Fibroblast of upper back skin (primary cell): ENCODE measurements around the gene MRPL33.
"Not testable (repeated sequence)": the region's sequence is repeated elsewhere in the genome, so short reads cannot be mapped to it uniquely, and the experiment has no call there.

Experiments
- DNase-seq: peaks from one replicate; pipeline ENCODE4 v3.0.0-alpha.2; 2013

Gene MRPL33

DNA sequence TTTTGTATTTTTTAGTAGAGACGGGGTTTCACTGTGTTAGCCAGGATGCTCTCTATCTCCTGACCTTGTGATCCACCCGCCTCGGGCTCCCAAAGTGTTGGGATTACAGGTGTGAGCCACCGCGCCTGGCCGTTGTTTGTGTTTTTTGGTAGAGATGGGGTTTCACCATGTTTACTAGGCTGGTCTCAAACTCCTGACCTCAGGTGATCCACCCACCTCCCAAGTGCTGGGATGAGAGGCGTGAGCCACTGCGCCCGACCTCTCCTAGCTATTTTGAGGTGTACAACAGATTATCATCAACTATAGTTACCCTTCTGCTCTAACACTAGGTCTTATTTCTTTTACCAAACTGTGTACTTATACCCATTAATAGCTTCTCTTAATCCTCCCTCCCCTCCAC lies 28.9 kb upstream of the MRPL33 start:
- no peak for DNase-seq

DNA sequence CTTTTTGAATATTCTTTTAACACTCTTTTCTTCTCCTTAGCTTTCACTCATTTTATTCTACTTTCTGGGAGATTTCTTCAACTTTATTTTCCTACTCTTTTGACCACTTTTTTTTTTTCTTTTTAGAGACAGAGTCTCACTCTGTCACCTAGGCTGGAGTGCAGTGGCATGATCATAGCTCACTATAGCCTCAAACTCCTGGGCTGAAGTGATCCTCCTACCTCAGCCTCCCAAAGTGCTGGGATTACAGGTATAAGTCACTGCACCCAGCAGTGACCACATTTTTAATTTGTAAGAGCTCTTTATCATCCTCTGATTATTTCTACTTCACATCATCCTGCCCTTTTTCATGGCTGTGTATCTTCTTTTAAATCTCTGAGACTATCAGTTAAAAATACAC lies 26.0 kb upstream of the MRPL33 start:
- not testable (repeated sequence) for DNase-seq

- DNase-seq = no peak
Observed at GRCh38 chr2:27746325-27746724, 25.2 kb upstream of the MRPL33 start.

GRCh38 chr2:27747827-27748352 lies 23.6 kb upstream of the MRPL33 start:
- DNase-seq = no peak

GRCh38 chr2:27748803-27749554 lies 22.5 kb upstream of the MRPL33 start:
- not testable (repeated sequence) for DNase-seq

GRCh38 chr2:27751377-27751776 lies 20.1 kb upstream of the MRPL33 start:
- DNase-seq = no peak

- DNase-seq = no peak
Observed at GRCh38 chr2:27752551-27753237, 18.8 kb upstream of the MRPL33 start.

DNA sequence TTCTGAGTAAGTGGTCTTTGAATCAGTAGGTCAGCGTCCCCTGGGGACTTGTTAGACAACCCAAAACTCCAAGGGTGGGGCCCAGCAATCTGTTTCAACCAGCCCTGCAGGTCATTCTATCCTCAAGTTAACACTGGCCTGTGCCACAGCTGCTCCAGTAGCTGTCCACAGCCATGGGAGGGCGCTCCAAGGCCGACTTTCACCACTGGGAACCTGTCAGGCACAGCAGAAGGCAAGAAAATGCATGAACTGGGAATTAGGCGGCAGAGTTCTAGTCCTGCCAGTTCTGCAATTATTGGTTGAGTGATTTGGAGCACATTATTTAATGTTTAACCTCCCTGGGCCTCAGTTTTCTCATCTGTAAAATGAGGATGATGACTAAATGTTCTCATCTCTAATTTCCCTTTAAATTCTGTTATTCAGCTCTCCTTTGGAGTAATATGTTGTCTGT lies 17.4 kb upstream of the MRPL33 start:
- DNase-seq = peak; percentile 79

DNA sequence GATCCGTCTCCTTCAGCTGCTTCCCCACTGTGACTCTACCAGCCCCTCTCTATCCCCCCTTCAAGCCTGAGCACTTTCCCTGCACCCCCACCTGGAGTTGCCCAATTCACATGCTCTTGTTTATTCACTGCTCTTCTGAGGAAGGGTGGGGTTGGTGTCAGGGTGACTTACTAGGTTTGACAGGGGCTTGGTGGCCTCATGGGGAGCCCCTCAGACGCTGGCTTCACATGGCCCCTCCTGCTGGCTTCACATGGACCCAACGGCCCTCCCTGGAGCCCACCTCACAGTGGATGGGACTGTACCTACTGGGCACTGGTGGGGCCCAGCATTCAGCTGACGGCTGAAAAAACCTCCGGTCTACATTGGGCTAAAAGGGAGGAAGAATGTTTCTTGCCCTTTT lies 16.7 kb upstream of the MRPL33 start:
- DNase-seq = no peak

DNA sequence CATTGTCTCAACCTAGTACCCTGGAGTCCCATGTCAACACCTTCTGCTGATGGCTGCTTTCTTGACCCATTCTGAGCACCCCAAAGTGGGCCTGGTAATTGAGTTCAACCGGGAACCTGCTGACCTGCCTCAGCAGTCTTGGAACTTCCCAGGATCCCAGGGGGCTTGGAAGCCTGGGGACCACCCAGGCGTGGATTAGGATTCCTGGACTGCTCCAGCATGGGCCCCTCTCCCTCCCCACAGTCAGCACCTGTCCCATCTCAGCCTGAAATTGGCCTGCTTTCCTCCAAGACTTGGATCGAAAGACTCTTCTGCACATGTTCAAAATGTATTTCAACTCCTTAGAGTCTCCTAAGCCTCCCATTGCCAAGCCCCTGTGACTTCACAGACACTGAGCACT lies 15.4 kb upstream of the MRPL33 start:
- no peak for DNase-seq

- DNase-seq = peak; percentile 78
Observed at GRCh38 chr2:27756544-27757498, 14.7 kb upstream of the MRPL33 start.

GRCh38 chr2:27762951-27763906 lies 8.3 kb upstream of the MRPL33 start:
- DNase-seq = peak; percentile 66

DNA sequence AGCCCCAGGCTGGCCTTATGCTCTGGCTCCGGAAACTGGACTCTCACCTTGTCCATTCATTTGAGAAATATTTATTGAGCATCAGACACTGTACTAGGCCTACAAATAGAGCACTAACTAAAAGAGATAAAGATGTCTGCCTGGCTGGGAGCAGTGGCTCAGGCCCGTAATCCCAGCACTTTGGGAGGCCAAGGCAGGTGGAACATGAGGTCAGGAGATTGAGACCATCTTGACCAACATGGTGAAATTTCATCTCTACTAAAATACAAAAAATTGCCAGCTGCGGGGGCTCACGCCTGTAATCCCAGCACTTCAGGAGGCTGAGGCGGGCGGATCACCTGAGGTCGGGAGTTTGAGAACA lies 7.6 kb upstream of the MRPL33 start:
- no peak for DNase-seq

GRCh38 chr2:27764526-27764925 lies 7.0 kb upstream of the MRPL33 start:
- DNase-seq = not testable (repeated sequence)

DNA sequence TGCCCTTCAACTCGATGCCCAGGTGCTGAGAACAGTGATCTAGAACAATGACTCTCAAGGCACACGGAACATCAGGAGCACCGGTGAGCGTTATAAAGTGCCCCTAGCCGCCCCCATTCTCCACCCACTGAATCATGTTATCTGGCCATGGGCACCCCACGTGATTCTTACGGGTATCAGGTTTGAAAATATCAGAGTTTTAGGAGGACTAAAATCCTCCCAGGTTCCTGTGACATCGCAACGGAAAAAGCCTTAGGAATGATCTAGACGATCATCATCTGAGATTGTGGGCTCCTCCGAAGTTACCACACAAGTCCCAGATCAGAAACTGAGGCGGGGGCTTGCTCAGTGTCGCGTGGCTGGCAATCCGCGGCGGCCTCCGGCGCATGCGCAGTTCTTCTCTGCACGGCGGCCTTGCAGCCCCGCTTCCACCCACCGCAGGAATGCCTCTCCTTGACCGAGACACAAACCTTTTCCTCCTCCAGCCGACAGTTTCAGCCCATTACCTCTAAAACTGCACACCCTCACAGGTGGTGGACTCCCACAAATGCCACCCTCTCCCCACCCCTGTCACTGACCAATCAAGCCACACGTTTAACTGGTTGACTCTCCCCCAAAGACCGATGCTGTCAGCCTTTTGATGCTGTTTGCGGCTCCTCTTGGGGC lies 5.8 kb upstream of the MRPL33 start:
- DNase-seq = peak; percentile 52

- no peak for DNase-seq
Observed at GRCh38 chr2:27766287-27766661, 5.2 kb upstream of the MRPL33 start.

DNA sequence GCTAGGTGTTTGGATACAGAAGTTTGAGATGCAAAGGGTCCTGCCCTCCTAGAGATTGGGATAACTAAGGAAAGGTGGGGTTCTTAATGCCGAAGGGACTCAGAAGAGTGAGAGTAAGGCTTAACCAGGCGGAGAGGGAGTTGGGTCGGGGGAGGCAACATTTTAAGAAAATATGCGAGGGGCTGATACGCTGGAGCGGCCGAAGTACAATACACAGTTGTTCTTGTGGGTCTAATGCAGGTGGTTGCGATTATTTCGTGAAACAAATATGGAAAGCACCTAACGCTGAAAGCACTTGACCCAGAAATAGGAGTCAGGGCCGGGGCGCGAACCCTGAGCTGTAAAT lies 344 bp upstream of the MRPL33 start:
- DNase-seq = no peak

GRCh38 chr2:27772804-27773203 lies 1.3 kb downstream of the MRPL33 start:
- no peak for DNase-seq

DNA sequence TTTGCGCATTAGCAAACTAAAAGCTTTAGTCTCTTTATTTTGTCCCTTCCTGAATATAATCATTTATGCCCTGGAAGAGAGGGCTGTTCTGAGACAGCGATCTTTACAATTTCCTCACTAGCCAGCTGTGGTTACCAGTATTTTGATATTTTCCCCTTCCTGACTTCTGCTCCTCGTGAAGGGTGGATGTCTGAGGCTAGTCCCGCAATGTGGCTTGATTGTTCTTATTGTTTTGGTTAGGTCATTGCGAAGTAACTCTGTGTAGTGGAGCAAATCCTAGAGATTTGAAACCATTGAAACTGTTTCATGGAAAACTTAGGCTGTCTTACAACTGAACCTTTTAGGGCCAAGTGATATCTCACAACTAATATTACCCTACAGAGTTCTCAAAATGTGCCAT lies 2.4 kb downstream of the MRPL33 start:
- DNase-seq = no peak

GRCh38 chr2:27776097-27776496 lies 4.6 kb downstream of the MRPL33 start:
- DNase-seq = peak; percentile 45

- DNase-seq = no peak
Observed at GRCh38 chr2:27776696-27777095, 5.2 kb downstream of the MRPL33 start.
